Measurements from ENCODE around the gene PCYT2.
A peak's percentile ranks its signal among the peaks of the same experiment; 100 is the strongest.

Gene PCYT2

DNA sequence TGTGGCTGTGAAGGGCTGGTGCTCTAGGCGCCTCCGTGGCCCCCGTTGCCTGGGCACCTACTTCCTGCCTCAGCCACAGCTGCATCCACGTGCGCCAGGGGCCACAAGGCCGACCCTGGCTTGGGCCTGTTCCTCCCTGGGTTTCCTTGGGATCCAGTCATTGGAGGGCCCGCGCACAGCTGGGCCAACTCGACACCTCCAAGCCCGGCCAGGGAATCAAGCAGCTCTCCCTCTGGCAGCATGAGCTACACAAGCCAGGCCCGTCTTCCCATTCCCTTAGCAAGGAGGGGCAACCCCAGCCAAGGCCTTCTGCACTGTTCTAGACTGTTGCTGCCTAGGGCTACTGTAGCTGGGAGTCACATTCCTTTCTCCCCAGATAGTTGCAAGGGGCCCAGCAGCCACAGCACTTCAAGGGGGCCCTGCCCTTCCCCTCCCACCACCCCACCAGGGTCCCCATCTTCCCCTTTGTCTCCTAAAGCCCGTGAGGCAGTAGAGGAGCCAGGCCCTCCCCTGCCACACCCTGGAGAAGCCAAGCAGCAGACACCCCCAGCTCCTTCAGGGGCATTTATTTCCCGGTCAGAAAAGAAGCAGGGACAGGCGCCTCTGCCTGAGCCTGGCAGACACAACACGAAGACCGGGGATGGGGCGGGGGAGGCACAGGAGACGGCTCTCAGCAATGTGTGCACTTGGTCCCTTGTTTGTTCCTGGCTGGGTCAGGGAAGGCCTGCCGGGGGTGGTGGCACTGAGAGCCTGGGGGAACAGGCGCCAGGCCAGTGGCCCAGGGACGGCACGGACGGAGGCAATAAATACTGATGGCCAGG, 43.8 kb downstream of the PCYT2 start:
- WGBS (ENCODE audit: insufficient coverage, insufficient read length), result no CpG with 5 or more reads among the region's 23 CpGs
- Histone ChIP-seq H3K27ac (ENCODE audit: low read length) (no peak overlapping the region), H3K27me3 (ENCODE audit: control insufficient read depth, insufficient read depth, low read length) (no peaks in the 10 kb centered on the region), H3K4me3 (ENCODE audit: low read length) (no peak overlapping the region), H3K4me1 (ENCODE audit: control insufficient read depth, insufficient read depth, low read length) (peaks cover 3% of the 10 kb centered on the region), H3K9me3 (ENCODE audit: control insufficient read depth, insufficient read depth, low read length) (no peaks in the 10 kb centered on the region), H3K36me3 (ENCODE audit: control insufficient read depth, insufficient read depth, low read length) (peaks cover 7% of the 10 kb centered on the region; the same call in 1 of the 2 replicates)
- no peak for DNase-seq (ENCODE audit: low read depth, low spot score)

DNA sequence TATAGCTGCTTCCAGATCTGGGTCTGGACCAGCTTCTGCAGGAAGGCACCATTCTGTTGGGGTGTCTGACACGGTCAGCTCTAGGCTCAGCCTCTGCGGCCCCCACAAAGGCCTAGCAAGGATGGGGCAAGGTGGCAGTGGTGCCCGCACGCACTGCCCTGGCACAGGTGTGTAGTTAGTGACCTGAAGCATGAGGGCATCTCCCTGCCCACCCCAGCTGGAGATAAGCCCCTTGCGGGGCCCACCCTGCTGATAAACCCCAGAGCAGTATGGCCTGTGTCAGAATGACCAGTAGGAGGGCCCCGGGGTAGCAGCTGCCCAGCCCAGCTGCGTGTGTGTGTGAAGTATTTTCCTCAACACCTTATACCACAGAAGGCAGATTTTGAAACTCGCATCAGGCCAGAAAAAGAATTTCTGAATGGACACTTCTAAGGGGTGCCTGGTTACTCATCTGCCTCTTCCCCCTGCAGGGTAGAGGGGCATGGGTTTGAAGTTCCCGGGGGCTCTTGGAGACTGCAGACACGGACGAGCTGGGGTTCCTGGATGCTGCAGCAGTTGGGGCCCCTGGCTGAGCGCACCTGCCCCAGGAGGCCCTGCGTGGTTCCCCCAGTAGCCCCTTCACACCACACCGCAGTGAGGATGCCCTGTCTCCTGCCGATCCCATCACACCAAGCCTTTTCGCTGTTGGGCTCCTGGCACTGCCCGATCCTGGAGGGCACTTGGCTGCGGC, 44.6 kb downstream of the PCYT2 start:
- no peak for DNase-seq (ENCODE audit: low read depth, low spot score)
- Histone ChIP-seq H3K4me3 (ENCODE audit: low read length) (no peak overlapping the region), H3K27ac (ENCODE audit: low read length) (no peak overlapping the region), H3K4me1 (ENCODE audit: control insufficient read depth, insufficient read depth, low read length) (peaks cover 3% of the 10 kb centered on the region), H3K9me3 (ENCODE audit: control insufficient read depth, insufficient read depth, low read length) (no peaks in the 10 kb centered on the region), H3K27me3 (ENCODE audit: control insufficient read depth, insufficient read depth, low read length) (no peaks in the 10 kb centered on the region), H3K36me3 (ENCODE audit: control insufficient read depth, insufficient read depth, low read length) (peaks cover 7% of the 10 kb centered on the region; the same call in 1 of the 2 replicates)
- whole genome bisulfite sequencing (ENCODE audit: insufficient coverage, insufficient read length), result no CpG with 5 or more reads among the region's 18 CpGs

DNA sequence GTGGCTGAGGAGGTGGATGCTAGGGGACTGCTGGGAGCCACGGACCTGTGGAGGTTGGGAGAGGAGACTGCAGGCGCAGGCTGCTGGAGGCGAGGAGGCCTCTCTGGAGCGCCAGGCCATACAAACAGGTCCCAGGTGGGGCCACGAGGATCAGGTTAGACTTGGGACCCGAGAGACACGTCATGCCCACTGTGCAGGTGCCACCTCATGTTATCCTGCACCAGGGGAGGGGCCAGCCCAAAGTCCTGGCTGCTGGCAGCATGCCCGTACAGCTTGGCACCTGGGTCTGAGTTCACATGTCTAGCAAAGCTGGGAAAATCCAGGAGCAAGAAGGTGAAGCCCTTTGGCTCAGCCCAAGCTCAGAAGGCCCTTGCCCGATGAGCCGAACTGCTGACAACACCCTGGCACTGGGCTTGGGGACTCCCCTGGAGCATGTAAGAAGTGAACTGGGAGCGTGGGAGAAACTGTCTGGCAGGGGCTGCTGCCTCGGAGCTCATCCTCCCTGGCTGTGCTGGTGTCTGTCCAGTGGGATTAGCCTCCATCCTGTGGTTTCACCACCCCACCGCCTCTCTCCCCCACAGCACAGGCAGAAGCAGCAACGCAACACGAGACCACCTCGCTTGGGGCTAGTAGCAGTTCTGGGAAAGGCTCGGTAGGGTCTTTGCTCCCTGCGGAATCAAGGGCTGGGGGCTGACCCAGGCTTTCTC, 45.3 kb downstream of the PCYT2 start:
- H3K27ac ChIP-seq (ENCODE audit: low read length), result no peak overlapping the region
- peaks cover 3% of the 10 kb centered on the region for H3K4me1 ChIP-seq (ENCODE audit: control insufficient read depth, insufficient read depth, low read length)
- DNase-seq (ENCODE audit: low read depth, low spot score), result no peak
- no CpG with 5 or more reads among the region's 18 CpGs for WGBS (ENCODE audit: insufficient coverage, insufficient read length)
- H3K9me3 ChIP-seq (ENCODE audit: control insufficient read depth, insufficient read depth, low read length), result no peaks in the 10 kb centered on the region
- peaks cover 7% of the 10 kb centered on the region; the same call in 1 of the 2 replicates for H3K36me3 ChIP-seq (ENCODE audit: control insufficient read depth, insufficient read depth, low read length)
- H3K27me3 ChIP-seq (ENCODE audit: control insufficient read depth, insufficient read depth, low read length), result no peaks in the 10 kb centered on the region
- no peak overlapping the region for H3K4me3 ChIP-seq (ENCODE audit: low read length)

DNA sequence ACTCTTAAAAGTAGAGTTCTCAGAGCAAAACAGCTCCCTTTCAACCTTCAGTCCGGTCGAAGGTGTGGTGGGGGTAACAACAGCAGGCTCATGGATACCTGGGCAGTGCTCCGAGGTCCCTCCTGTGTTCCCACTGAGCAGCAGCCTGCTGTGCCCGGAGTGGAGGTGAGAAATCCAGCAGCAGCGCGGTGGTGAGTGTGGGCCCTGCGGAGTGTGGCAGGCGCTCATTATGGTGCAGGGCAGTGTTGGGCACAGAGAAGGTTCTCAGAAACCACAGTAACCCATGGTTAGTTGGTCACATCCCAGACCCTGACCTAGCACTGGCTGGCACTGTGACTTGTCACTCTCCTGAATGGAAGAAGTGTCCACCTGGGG, 45.9 kb downstream of the PCYT2 start:
- no CpG with 5 or more reads among the region's 8 CpGs for WGBS (ENCODE audit: insufficient coverage, insufficient read length)
- DNase-seq (ENCODE audit: low read depth, low spot score), result no peak
- no peaks in the 10 kb centered on the region for H3K9me3 ChIP-seq (ENCODE audit: control insufficient read depth, insufficient read depth, low read length)
- peaks cover 7% of the 10 kb centered on the region; the same call in 1 of the 2 replicates for H3K36me3 ChIP-seq (ENCODE audit: control insufficient read depth, insufficient read depth, low read length)
- no peaks in the 10 kb centered on the region for H3K27me3 ChIP-seq (ENCODE audit: control insufficient read depth, insufficient read depth, low read length)
- no peak overlapping the region for H3K27ac ChIP-seq (ENCODE audit: low read length)
- H3K4me1 ChIP-seq (ENCODE audit: control insufficient read depth, insufficient read depth, low read length), result peaks cover 3% of the 10 kb centered on the region
- H3K4me3 ChIP-seq (ENCODE audit: low read length), result no peak overlapping the region

DNA sequence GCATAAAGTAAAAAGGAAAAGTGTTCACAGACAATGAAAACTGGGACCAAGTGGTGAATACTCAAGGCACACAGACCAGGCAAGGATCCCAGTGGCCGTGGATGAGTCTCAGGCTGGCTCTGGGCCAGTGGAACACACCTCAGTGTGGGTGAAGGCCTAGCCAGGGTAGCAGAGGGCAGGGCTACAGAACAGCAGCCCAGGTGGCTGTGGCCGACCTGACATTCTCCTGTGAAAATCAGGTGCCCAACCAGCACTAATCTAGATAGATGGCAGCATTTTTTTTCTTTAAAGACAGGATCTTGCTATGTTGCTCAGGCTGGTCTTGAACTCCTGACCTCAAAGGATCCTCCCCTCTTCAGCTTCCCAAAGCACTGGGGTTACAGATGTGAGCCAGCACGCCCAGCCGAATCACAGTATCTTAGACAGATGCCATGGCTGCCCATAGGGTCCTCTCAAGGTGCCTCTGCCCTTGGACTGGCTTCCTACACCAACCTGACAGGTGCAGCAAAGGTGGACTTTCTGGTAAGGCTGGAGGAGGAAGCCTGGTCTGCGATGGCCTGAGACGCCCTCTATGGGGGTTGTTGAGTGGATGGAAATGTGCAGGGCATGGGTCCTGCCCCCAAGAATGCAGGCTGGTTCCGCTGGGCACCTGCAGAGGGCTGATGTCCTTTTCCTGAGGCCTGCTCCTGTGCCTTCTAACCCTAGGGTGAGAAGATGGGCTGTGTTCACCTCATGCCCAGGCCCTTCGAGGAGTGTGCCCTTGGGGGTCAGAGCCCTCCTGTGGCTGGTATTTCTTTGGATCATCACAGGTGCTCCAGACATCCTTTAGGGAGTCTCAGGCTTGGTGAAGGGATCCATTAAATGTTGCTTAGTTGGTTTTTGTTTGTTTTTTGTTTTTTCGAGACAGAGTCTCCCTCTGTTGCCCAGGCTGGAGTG, 47.1 kb downstream of the PCYT2 start:
- no peak overlapping the region for H3K4me3 ChIP-seq (ENCODE audit: low read length)
- no peak overlapping the region for H3K27ac ChIP-seq (ENCODE audit: low read length)
- no peaks in the 10 kb centered on the region for H3K9me3 ChIP-seq (ENCODE audit: control insufficient read depth, insufficient read depth, low read length)
- H3K27me3 ChIP-seq (ENCODE audit: control insufficient read depth, insufficient read depth, low read length), result no peaks in the 10 kb centered on the region
- H3K4me1 ChIP-seq (ENCODE audit: control insufficient read depth, insufficient read depth, low read length), result no peaks in the 10 kb centered on the region
- H3K36me3 ChIP-seq (ENCODE audit: control insufficient read depth, insufficient read depth, low read length), result peaks cover 7% of the 10 kb centered on the region; the same call in 1 of the 2 replicates
- DNase-seq (ENCODE audit: low read depth, low spot score), result no peak
- no CpG with 5 or more reads among the region's 9 CpGs for WGBS (ENCODE audit: insufficient coverage, insufficient read length)

DNA sequence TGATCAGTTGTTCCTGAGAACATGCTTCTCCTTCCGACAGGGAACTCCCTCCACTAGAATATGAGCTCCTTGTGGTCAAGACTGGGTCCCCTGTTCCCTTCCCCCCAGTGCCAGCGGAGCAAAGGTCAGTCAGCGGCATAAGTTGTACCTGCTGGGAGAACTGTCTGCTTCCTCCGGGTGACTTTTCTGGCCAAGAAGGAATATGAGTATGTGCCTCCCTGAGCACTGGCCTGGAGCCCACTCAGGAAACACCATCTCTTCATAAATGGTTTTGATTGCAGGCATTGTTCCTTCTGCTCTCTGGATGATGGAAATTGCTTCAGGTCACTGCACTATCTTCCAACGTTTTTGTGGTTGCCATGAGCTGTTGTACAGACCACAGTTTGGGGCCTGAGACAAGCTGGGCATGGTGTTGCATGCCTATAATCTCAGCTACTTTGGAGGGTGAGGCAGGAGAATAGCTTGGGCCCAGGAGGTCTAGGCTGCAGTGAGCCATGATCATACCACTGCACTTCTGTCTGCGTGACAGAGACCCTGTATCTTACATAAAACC, 48.0 kb downstream of the PCYT2 start:
- H3K4me1 ChIP-seq (ENCODE audit: control insufficient read depth, insufficient read depth, low read length), result no peaks in the 10 kb centered on the region
- no peaks in the 10 kb centered on the region for H3K27me3 ChIP-seq (ENCODE audit: control insufficient read depth, insufficient read depth, low read length)
- DNase-seq (ENCODE audit: low read depth, low spot score), result no peak
- H3K27ac ChIP-seq (ENCODE audit: low read length), result no peak overlapping the region
- no peaks in the 10 kb centered on the region for H3K9me3 ChIP-seq (ENCODE audit: control insufficient read depth, insufficient read depth, low read length)
- peaks cover 12% of the 10 kb centered on the region for H3K36me3 ChIP-seq (ENCODE audit: control insufficient read depth, insufficient read depth, low read length)
- no peak overlapping the region for H3K4me3 ChIP-seq (ENCODE audit: low read length)
- WGBS (ENCODE audit: insufficient coverage, insufficient read length), result no CpG with 5 or more reads among the region's 6 CpGs

DNA sequence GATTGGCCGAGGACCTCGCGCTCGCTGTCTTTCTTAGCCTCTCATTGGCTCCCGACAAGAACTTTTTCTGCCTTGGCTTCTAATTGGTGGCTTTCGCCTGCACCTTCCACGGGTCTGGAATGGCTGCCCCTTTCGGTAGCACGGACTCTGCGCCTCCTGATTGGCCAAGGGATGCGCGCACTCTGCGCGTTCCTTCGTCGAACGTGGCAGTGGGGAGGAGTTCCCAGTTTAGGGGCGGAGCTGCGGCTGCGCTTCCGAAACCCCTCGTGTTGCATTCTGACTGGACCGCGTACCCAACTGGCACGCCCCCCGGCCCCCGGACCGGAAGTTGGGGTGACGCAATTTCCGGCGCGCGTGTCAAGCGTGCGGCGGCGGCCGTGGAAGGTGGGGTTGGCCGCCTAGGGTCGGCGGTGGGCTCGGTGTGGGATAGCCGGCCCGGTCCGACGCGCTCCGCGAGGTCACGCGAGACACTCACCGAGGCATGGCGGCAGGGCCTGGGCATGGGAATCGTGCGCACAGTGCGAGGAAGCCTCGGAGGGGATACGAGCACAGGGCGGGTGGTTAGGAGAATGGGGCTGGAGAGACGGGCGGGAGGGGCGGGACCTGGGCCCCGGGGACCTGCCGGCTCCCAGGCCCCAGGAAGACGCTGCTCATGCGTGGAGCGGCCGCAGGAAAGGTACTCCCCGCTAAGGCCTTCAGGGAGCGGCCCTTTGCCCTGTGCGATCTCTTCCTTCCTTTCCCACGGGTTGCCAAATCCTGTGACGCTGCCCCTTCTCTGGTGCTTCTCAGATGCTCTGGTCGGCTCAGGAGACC, 50.2 kb downstream of the PCYT2 start:
- H3K4me1 ChIP-seq (ENCODE audit: control insufficient read depth, insufficient read depth, low read length), result no peaks in the 10 kb centered on the region
- DNase-seq (ENCODE audit: low read depth, low spot score), result peak; percentile 99
- H3K4me3 ChIP-seq (ENCODE audit: low read length), result peak overlapping the region; percentile 81
- no peak overlapping the region for H3K27ac ChIP-seq (ENCODE audit: low read length)
- no CpG with 5 or more reads among the region's 74 CpGs for WGBS (ENCODE audit: insufficient coverage, insufficient read length)
- peaks cover 9% of the 10 kb centered on the region for H3K36me3 ChIP-seq (ENCODE audit: control insufficient read depth, insufficient read depth, low read length)
- no peaks in the 10 kb centered on the region for H3K27me3 ChIP-seq (ENCODE audit: control insufficient read depth, insufficient read depth, low read length)
- H3K9me3 ChIP-seq (ENCODE audit: control insufficient read depth, insufficient read depth, low read length), result no peaks in the 10 kb centered on the region

DNA sequence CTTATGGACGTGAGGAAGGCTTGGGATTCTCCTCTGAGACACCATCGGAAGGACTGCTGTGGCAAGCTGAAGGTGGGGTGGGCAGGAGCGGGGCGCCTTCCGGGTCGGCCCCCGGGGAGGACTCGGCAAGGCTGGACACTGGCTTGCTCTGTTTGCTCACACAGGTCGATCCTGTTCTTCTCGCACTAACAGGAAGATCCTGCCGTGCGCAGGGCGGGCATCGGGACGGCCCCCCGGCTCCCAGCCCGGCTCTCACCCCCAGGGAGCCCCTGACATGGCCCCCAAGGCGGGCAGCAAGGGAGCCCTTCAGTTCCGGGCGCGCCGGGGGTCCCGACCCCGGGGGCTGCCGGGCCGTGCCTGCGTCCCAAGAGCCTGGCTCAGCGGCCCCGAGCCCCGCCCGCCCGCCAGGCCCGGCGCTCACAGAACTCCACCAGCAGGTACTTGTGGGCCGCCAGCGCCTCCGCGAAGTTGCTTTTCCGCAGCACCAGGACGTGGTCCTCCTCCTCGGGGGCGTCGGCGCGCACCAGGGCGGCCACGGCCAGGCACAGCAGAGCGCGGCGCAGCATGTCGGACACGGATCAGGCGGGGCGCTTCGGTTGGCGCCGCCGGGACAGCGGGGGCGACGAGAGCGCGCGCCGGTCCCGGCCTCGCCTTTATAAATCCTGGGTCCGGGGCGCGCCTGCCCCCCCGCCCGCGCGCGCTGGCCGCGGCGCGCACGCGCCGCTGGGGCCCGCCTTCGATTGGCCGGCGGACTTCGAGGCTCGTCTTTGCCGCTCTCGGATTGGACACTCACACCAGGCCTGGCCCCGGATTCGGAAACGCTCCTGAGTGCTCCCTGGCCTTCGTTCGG, 51.1 kb downstream of the PCYT2 start, which contains the start of gene P4HB:
TSS of gene P4HB (minus strand) at position 630 of the 850 bp plus-strand sequence. CDS start at position 566, 64 bp downstream.
- Histone ChIP-seq H3K9me3 (ENCODE audit: control insufficient read depth, insufficient read depth, low read length) (no peaks in the 10 kb centered on the region), H3K27me3 (ENCODE audit: control insufficient read depth, insufficient read depth, low read length) (no peaks in the 10 kb centered on the region), H3K4me1 (ENCODE audit: control insufficient read depth, insufficient read depth, low read length) (no peaks in the 10 kb centered on the region), H3K4me3 (ENCODE audit: low read length) (peak within 1 kb of the TSS; percentile 81), H3K36me3 (ENCODE audit: control insufficient read depth, insufficient read depth, low read length) (peaks cover 11% of the 10 kb centered on the region), H3K27ac (ENCODE audit: low read length) (no peak within 1 kb of the TSS)
- no CpG with 5 or more reads among the region's 95 CpGs for WGBS (ENCODE audit: insufficient coverage, insufficient read length)
- DNase-seq (ENCODE audit: low read depth, low spot score), result no peak
